HG02938 (cell line): ENCODE measurements around the gene PRLH.

Experiments
- ATAC-seq: cut with Tn5 transposase; IDR thresholded peaks from one replicate; pipeline ENCODE4 v1.9.1; 2021; ENCODE audit warnings: mild to moderate bottlenecking, moderate library complexity; ENCODE audit not compliant: unreplicated experiment

PRLH gene

GRCh38 chr2:237566401-237567235 lies at the start of gene PRLH:
PRLH (plus strand) TSS chr2:237566574; CDS start chr2:237566574, 0 bp downstream.
- ATAC-seq = no peak

- ATAC-seq = no peak
These were observed 49.2 kb upstream of the PRLH start for GRCh38 chr2:237517163-237517562.

- no peak for ATAC-seq
These were observed 48.4 kb upstream of the PRLH start for GRCh38 chr2:237517990-237518389.

- no peak for ATAC-seq
These were observed 46.7 kb upstream of the PRLH start for GRCh38 chr2:237519506-237520245.

- no peak for ATAC-seq
These were observed 46.1 kb upstream of the PRLH start for GRCh38 chr2:237520290-237520689.

GRCh38 chr2:237524631-237525030 lies 41.7 kb upstream of the PRLH start:
- no peak for ATAC-seq

GRCh38 chr2:237525559-237526157 lies 40.7 kb upstream of the PRLH start:
- ATAC-seq = no peak

- ATAC-seq = no peak
These were observed 39.1 kb upstream of the PRLH start for GRCh38 chr2:237527233-237527632.

- no peak for ATAC-seq
These were observed 38.6 kb upstream of the PRLH start for GRCh38 chr2:237527766-237528165.

- peak; percentile 81 for ATAC-seq
These were observed 36.6 kb upstream of the PRLH start for GRCh38 chr2:237529452-237530402.

- ATAC-seq = no peak
These were observed 35.6 kb upstream of the PRLH start for GRCh38 chr2:237530472-237531433.

- ATAC-seq = no peak
These were observed 34.2 kb upstream of the PRLH start for GRCh38 chr2:237532160-237532559.

- no peak for ATAC-seq
These were observed 32.7 kb upstream of the PRLH start for GRCh38 chr2:237533668-237534161.

- ATAC-seq = no peak
These were observed 32.0 kb upstream of the PRLH start for GRCh38 chr2:237534380-237534779.

- ATAC-seq = no peak
These were observed 30.8 kb upstream of the PRLH start for GRCh38 chr2:237535385-237536082.

- ATAC-seq = no peak
These were observed 30.3 kb upstream of the PRLH start for GRCh38 chr2:237536083-237536415.

GRCh38 chr2:237536617-237537016 lies 29.8 kb upstream of the PRLH start:
- ATAC-seq = no peak

- ATAC-seq = no peak
These were observed 28.2 kb upstream of the PRLH start for GRCh38 chr2:237538001-237538720.
